AG09309 (cell line): ENCODE data around the gene ACACB.

Experiments
- DNase-seq: peaks from one replicate; pipeline ENCODE4 v3.0.0-alpha.2; 2010; ENCODE audit warnings: low read depth
- H3K4me3 ChIP-seq: 2 replicates; pipeline ENCODE4 v1.5.1; 2011; ENCODE audit warnings: mild to moderate bottlenecking, low read depth, low read length, moderate library complexity; ENCODE audit not compliant: control insufficient read depth
- CTCF ChIP-seq: IDR thresholded peaks from 2 replicates; pipeline ENCODE4 v1.5.1; 2011; ENCODE audit warnings: mild to moderate bottlenecking, low read depth, low read length, inconsistent platforms; ENCODE audit not compliant: insufficient read depth, control insufficient read depth; ENCODE audit errors: missing control alignments

The ACACB gene

DNA sequence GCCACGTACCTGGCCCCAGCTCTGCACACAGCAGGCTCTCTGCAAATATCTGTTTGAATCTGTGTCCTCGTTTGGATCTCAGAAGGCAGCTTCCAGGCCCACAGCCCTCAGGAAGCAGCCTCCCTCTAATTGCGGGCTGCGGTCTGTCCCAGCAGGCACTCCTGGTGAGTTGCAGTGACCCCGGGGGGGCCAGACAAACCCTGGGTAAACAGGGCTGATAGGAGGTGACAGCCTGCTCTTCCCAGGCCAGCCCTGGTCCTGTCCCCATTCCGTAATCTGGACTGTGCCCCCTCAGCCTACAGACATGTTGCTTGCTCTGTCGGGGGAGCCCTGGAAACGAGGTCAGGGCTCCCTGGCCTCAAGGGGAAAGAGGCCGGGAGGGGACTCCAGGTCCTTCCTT lies 190.7 kb downstream of the ACACB start:
- no peak for DNase-seq
- H3K4me3 ChIP-seq: no peak overlapping the region
- no peak for TF ChIP-seq CTCF

GRCh38 chr12:109308534-109309380 lies 192.4 kb downstream of the ACACB start, which contains the start of gene FOXN4:
FOXN4 (minus strand) TSS chr12:109309284; CDS start chr12:109308321, 963 bp downstream.
- DNase-seq: no peak
- no peak for TF ChIP-seq CTCF
- H3K4me3 ChIP-seq: no peak within 1 kb of the TSS; the same call in 1 of the 2 replicates

DNA sequence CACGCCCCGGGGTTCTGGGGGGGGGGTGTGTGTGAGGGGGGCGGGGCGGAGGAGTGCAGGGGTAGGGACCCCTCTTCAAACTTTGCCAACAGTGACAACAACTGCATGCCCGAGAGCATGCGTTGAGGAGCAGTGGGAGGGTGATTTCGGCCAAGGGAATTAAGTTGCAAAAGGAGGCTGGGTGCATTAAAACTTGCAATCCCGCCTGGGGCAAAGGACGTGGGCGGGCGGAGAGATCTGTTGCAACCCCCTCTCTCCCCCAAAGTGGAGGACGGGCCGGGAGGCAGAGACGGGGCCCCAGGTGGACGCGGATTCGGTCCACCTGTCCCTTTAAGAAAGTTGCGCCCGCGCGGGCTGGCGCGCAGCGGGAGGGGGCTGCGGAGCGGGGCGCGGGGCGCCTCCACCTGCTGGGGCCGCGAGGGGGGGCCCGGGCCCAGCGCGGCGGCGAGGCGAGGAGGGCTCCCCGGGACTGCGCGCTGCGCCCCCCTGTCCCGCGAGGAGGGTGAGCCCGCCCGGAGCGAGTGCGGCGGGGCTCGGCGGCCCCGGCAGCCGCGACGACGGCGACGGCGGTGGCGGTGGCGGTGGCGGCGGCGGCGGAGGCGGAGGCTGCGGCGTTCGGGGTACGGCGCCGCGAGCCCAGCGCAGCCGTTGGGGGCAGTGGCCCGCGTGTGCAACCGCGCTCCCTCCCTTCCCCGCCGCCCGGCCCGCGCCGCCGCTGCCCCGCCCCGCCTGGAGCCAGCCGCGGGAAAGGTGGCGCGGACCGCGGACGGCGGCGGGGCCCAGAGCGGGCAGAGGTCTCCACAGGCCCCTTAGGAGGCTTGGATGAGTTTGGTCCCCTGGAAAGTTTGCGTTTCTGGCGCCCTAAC lies 193.2 kb downstream of the ACACB start:
- H3K4me3 ChIP-seq: no peak overlapping the region; the same call in 1 of the 2 replicates
- no peak for TF ChIP-seq CTCF
- DNase-seq: no peak

DNA sequence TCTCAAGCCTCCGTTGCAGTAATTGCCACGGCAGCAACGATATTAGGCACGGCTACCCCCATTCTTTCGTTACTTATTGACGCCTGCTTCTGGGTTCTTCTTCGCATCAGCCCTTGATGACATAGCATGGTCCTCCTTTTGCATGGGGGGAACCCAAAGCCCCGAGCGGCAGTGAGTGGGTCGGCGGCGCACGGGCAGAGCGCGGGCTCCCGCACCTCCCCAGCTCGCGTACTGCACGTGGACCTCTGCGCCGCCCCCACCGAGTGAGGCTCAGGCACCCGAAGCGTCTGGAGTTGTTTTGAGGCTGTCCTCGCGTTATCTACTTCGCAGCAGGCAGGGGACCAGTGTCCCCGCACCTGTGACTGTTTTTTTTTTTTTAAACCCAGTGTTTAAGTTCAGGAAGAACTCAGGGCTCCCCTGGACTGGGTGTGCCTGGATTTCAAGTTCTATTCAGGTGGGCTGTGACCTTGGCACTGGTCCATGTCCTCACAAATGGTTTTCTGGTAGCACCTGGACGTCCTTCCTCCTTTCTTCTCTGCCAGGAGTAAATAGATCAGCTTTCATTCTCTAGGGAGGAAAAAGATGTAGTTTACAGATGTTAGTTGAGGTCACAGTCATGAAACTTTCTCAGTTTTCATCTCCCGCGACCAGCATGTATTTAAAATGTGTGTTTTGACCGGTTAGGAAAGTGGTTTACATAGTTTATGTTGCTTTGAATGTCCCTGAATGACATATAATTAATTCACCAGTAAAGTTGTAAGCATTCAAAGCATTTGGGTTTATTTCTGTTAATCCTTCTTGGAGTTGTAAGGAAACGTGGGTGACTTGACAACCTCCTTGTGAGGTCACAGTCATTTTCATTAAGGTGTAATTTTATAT lies 194.1 kb downstream of the ACACB start:
- TF ChIP-seq CTCF: no peak
- no peak overlapping the region for H3K4me3 ChIP-seq
- DNase-seq: no peak
